PC-9 (cell line): Measurements from ENCODE around the gene NGEF. TPM values are rescaled to one million over a fixed set of nuclear protein-coding genes. Genes with fewer than 3 reads are reported as not detected.

Source experiments
- BruUV-seq: library from RNA; stranded (reverse); fragments of 400-500 nt; replicated peaks from 2 replicates; lab custom pipeline; 2021; lab: Mats Ljungman, UMichigan
- CTCF ChIA-PET: fragments of 300-600 bp; sonication (Branson Sonifier 250); formaldehyde crosslinking; loops from one replicate; lab custom pipeline; 2022; ENCODE audit warnings: antibody characterized with exemption; lab: Charles Lee
- POLR2A ChIA-PET: fragments of 300-600 bp; sonication (Branson Sonifier 250); formaldehyde crosslinking; loops from one replicate; lab custom pipeline; 2022; ENCODE audit warnings: antibody characterized with exemption; ENCODE audit not compliant: unreplicated experiment; lab: Charles Lee
- DNase-seq, 2 experiments: peaks; one replicate each; pipeline versions ENCODE4 v3.0.0 to v3.0.0-alpha.2; 2015 to 2022; ENCODE audit warnings: mixed read lengths in 1 of 2
- H2AFZ ChIP-seq: fragments of 200-600 bp; sonication (generic); 2 replicates; pipeline ENCODE4 v1.8.1; 2017; ENCODE audit warnings: antibody characterized with exemption
- H3F3A ChIP-seq: fragments of 200-600 bp; sonication (generic); 2 replicates; pipeline ENCODE4 v1.8.1; 2017; ENCODE audit warnings: antibody characterized with exemption, mild to moderate bottlenecking, low read depth; ENCODE audit not compliant: insufficient read depth
- H3K27ac ChIP-seq: fragments of 200-600 bp; sonication (generic); 2 replicates; pipeline ENCODE4 v1.6.1; 2016; ENCODE audit warnings: mixed run types
- H3K27me3 ChIP-seq: fragments of 200-600 bp; sonication (generic); 2 replicates; pipeline ENCODE4 v1.6.1; 2016; ENCODE audit warnings: low read depth, mixed run types; ENCODE audit not compliant: insufficient read depth
- H3K36me3 ChIP-seq: fragments of 200-600 bp; sonication (generic); 2 replicates; pipeline ENCODE4 v1.6.1; 2016; ENCODE audit warnings: low read depth, mixed run types
- H3K4me1 ChIP-seq: fragments of 200-600 bp; sonication (generic); replicated peaks from 2 replicates; pipeline ENCODE4 v1.6.1; 2016; ENCODE audit warnings: mixed run types; ENCODE audit not compliant: insufficient read depth
- H3K4me2 ChIP-seq: fragments of 200-600 bp; sonication (generic); 2 replicates; pipeline ENCODE4 v1.6.1; 2017; ENCODE audit warnings: mixed run types
- H3K4me3 ChIP-seq: fragments of 200-600 bp; sonication (generic); 2 replicates; pipeline ENCODE4 v1.6.1; 2016; ENCODE audit warnings: mixed run types
- H3K79me2 ChIP-seq: fragments of 200-600 bp; sonication (generic); 2 replicates; pipeline ENCODE4 v1.6.1; 2017; ENCODE audit warnings: low read depth, mixed run types
- H3K9me2 ChIP-seq: fragments of 200-600 bp; sonication (generic); 2 replicates; pipeline ENCODE4 v1.8.1; 2017; ENCODE audit warnings: mild to moderate bottlenecking; ENCODE audit not compliant: insufficient read depth
- H3K9me3 ChIP-seq: fragments of 200-600 bp; sonication (generic); 2 replicates; pipeline ENCODE4 v1.8.1; 2016; ENCODE audit warnings: low read depth; ENCODE audit not compliant: insufficient read depth
- H4K20me1 ChIP-seq: fragments of 200-600 bp; sonication (generic); 2 replicates; pipeline ENCODE4 v1.8.1; 2017; ENCODE audit not compliant: insufficient read depth
- EZH2 ChIP-seq: fragments of 200-600 bp; sonication (generic); IDR thresholded peaks from 2 replicates; pipeline ENCODE4 v1.8.0; 2017; ENCODE audit warnings: antibody characterized with exemption, low read depth
- intact Hi-C: fragments of 100-400 bp; cut with micrococcal nuclease; formaldehyde crosslinking; loops from one replicate; pipeline ENCODE4 v1.10.0; 2022; ENCODE audit not compliant: unreplicated experiment
- total RNA-seq: library from RNA; stranded (reverse); gene quantifications from 2 replicates; pipeline ENCODE4 v1.2.3, GENCODE V29; 2021
- TF ChIP-seq, protein P1 (sequence below): fragments of 200-600 bp; sonication (generic); conservative IDR thresholded peaks from 2 replicates; pipeline ENCODE4 v1.6.1; 2017; ENCODE audit warnings: mixed run types, antibody characterized with exemption, mild to moderate bottlenecking, moderate library complexity

The NGEF gene
- total RNA-seq, 1 experiment from 2014 or later: 55.3 TPM

DNA sequence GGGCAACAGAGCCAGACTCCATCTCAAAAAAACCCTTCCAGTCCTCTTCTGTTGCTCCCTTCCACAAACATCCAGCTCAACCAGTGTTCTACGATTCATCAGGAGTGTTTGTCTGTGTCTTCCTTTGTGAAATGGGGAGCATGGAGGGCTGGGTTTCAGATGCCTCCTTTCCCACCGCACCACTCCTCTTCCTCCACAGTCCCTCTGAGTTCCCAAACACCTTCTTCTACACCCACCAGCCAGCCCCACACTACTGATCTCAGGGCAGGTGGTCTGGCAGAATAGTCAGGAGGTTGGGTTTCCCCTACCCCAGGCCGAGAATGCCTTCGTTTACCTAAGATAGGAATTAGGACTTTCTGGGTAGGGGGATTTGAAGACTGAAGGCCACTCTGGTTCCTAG is 36.9 kb downstream of the NGEF start:
- Histone ChIP-seq H3K36me3 (no peaks in the 10 kb centered on the region), H4K20me1 (no peaks in the 10 kb centered on the region), H3K79me2 (no peaks in the 10 kb centered on the region), H3K4me1 (peaks cover 30% of the 10 kb centered on the region), H3K9me2 (no peaks in the 10 kb centered on the region), H3K9me3 (no peaks in the 10 kb centered on the region), H3K4me3 (no peak overlapping the region), H3K27ac (no peak overlapping the region), H2AFZ (no peak overlapping the region), H3K4me2 (no peak overlapping the region), H3F3A (peaks cover 24% of the 10 kb centered on the region), H3K27me3 (no peaks in the 10 kb centered on the region)
- TF ChIP-seq, protein P1, sequence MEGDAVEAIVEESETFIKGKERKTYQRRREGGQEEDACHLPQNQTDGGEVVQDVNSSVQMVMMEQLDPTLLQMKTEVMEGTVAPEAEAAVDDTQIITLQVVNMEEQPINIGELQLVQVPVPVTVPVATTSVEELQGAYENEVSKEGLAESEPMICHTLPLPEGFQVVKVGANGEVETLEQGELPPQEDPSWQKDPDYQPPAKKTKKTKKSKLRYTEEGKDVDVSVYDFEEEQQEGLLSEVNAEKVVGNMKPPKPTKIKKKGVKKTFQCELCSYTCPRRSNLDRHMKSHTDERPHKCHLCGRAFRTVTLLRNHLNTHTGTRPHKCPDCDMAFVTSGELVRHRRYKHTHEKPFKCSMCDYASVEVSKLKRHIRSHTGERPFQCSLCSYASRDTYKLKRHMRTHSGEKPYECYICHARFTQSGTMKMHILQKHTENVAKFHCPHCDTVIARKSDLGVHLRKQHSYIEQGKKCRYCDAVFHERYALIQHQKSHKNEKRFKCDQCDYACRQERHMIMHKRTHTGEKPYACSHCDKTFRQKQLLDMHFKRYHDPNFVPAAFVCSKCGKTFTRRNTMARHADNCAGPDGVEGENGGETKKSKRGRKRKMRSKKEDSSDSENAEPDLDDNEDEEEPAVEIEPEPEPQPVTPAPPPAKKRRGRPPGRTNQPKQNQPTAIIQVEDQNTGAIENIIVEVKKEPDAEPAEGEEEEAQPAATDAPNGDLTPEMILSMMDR: no peak
- TF ChIP-seq EZH2: no peak
- ChIA-PET CTCF (no interaction called here), POLR2A (interaction anchor here (0.6 kb wide), 1 partner anchor 11 kb away, joined by 7 read pairs; no protein-coding TSS in a partner anchor)
- no TSS peak for BruUV-seq
- intact Hi-C loops: no loop called here
- DNase-seq: no peak

DNA sequence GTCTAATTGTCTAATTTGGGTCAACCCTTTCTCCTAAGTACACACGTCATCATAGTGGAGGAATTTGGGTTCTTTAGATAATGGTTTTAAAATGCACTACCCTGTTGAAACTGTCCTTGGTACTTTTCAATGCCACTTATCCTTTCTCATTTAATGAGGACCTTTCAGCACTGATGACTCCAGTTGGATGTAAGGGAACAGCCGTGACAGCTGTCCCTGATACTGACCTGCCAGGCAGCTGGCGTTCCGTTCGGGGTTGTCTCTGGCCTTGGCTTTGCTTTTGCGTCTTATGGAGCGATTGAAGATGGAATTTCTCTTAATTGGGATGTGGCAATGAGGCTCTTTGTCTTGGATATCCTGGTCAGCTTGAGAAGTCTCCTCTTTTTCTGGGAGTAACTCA is 38.7 kb downstream of the NGEF start:
- H3K4me1 ChIP-seq: peaks cover 12% of the 10 kb centered on the region
- no peaks in the 10 kb centered on the region for H3K27me3 ChIP-seq
- no peaks in the 10 kb centered on the region for H4K20me1 ChIP-seq
- intact Hi-C loops: no loop called here
- H3K79me2 ChIP-seq: no peaks in the 10 kb centered on the region
- H3K9me2 ChIP-seq: no peaks in the 10 kb centered on the region
- no peaks in the 10 kb centered on the region for H3K36me3 ChIP-seq
- TF ChIP-seq, protein P1: no peak
- no peak for TF ChIP-seq EZH2
- CTCF ChIA-PET: no interaction called here
- no TSS peak for BruUV-seq
- peaks cover 7% of the 10 kb centered on the region; the same call in 1 of the 2 replicates for H3F3A ChIP-seq
- DNase-seq: no peak
- H3K9me3 ChIP-seq: no peaks in the 10 kb centered on the region
- H3K27ac ChIP-seq: no peak overlapping the region
- H3K4me3 ChIP-seq: no peak overlapping the region
- H2AFZ ChIP-seq: no peak overlapping the region
- no peak overlapping the region for H3K4me2 ChIP-seq
- POLR2A ChIA-PET: no interaction called here

DNA sequence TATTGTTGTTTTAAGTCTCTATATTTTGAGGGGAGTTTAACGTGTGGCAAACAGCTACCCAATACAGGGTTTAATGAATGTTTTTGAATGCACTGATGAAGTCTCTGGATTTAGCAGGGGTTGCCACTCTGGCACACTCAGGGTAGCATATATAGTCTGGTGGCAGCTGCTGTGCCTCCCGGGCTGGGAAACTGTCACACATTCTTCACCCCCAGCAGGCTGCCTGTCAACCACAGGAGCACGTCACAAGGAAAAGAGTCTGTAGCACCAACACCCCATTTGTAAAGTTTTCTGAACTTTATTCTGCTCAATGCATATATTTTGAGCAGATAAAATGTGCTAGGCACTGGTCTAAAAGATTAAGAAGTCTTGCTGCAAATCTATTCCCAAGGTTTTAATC is 39.3 kb downstream of the NGEF start:
- H4K20me1 ChIP-seq: no peaks in the 10 kb centered on the region
- H3K36me3 ChIP-seq: no peaks in the 10 kb centered on the region
- H3K4me3 ChIP-seq: no peak overlapping the region
- H2AFZ ChIP-seq: no peak overlapping the region
- H3K4me2 ChIP-seq: no peak overlapping the region
- no peak for TF ChIP-seq EZH2
- TF ChIP-seq, protein P1: no peak
- POLR2A ChIA-PET: interaction anchor here (0.6 kb wide), 1 partner anchor 192 kb away, joined by 4 read pairs; no protein-coding TSS in a partner anchor
- H3F3A ChIP-seq: 0 out of 2 replicates have a peak, but pooled peaks cover 1% of the 10 kb centered on the region
- H3K9me2 ChIP-seq: no peaks in the 10 kb centered on the region
- BruUV-seq: no TSS peak
- no peaks in the 10 kb centered on the region for H3K27me3 ChIP-seq
- intact Hi-C loops: no loop called here
- H3K79me2 ChIP-seq: no peaks in the 10 kb centered on the region
- H3K4me1 ChIP-seq: peaks cover 6% of the 10 kb centered on the region
- CTCF ChIA-PET: no interaction called here
- DNase-seq: no peak
- H3K9me3 ChIP-seq: no peaks in the 10 kb centered on the region
- no peak overlapping the region for H3K27ac ChIP-seq
